H1 (cell line): ENCODE data around the gene C15orf39.
"Not testable (repeated sequence)": the region's sequence is repeated elsewhere in the genome, so short reads cannot be mapped to it uniquely, and the experiment has no call there.

Experiments used
- CBX5 ChIP-seq: fragments of 300-800, 300-1000 bp; sonication (generic); IDR thresholded peaks from 2 replicates; pipeline ENCODE4 v1.7.1; 2016; ENCODE audit warnings: antibody characterized with exemption, low read length, low read depth
- CTCF ChIP-seq, 3 experiments: IDR thresholded peaks; 1 replicate in 2 of 3; 2 replicates in 1 of 3; pipeline versions ENCODE4 v1.5.1 to v1.6.1; 2011; ENCODE audit warnings: low read length in 3 of 3, mild to moderate bottlenecking in 3 of 3, inconsistent platforms in 2 of 3, low read depth in 1 of 3, moderate library complexity in 1 of 3; ENCODE audit not compliant: insufficient read depth in 1 of 3; ENCODE audit errors: control extremely low read depth in 1 of 3
- EZH2 ChIP-seq: fragments of 200-600 bp; sonication (generic); IDR thresholded peaks from 2 replicates; pipeline ENCODE4 v1.7.1; 2012; ENCODE audit warnings: low read depth, mild to moderate bottlenecking, moderate library complexity, low read length, inconsistent platforms; ENCODE audit not compliant: severe bottlenecking
- GABPA ChIP-seq: IDR thresholded peaks from 2 replicates; pipeline ENCODE4 v1.6.1; 2011; ENCODE audit warnings: mild to moderate bottlenecking, low read length, moderate library complexity, borderline replicate concordance; ENCODE audit not compliant: insufficient read depth
- POLR2A ChIP-seq, 2 experiments: IDR thresholded peaks; 1 replicate in 1 of 2; 2 replicates in 1 of 2; pipeline ENCODE4 v1.6.1; 2011; ENCODE audit warnings: low read depth in 2 of 2, low read length in 2 of 2, mild to moderate bottlenecking in 2 of 2; ENCODE audit errors: control extremely low read depth in 1 of 2
- POLR2AphosphoS5 ChIP-seq: IDR thresholded peaks from 2 replicates; pipeline ENCODE4 v1.6.1; 2011; ENCODE audit warnings: low read depth, low read length
- YY1 ChIP-seq: IDR thresholded peaks from 2 replicates; pipeline ENCODE4 v1.6.1; 2011; ENCODE audit warnings: low read depth, mild to moderate bottlenecking, low read length

- TF ChIP-seq POLR2A (IDR thresholded peaks at IDR 0.05; ENCODE audit: control extremely low read depth in 1 of 2, low read depth in 2 of 2, low read length in 2 of 2); POLR2AphosphoS5; CBX5; YY1; GABPA; CTCF (IDR thresholded peaks at IDR 0.05; ENCODE audit: control extremely low read depth in 1 of 3, insufficient read depth in 1 of 3, low read depth in 1 of 3, low read length in 3 of 3); EZH2: not testable (repeated sequence)
Observed at GRCh38 chr15:75219507-75219929, 17.8 kb downstream of the C15orf39 start.
